Measurements from ENCODE around the gene CTNNA2. TPM values are rescaled to one million over a fixed set of nuclear protein-coding genes. Genes with fewer than 3 reads are reported as not detected.

The CTNNA2 gene
- total RNA-seq, 6 donors from 2014 or later, result not detected

DNA sequence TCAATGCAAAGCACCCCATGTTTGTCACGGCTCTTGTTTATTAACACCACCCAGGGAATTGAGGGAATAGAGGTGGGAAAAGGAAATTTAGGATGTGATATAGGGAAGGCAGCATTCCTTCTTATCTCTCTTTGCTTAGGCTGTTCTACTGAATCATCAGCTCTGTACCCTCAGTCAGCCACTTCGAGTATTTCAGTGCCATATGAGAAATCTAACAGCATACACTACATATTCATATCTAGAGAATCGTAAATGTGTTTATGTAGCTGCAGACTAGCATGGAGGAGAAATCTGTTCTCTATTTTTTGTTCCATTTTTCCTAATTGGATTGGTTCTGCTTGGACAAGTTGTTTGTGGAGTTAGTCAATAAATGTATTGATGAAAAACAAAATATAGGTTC is 187.8 kb downstream of the CTNNA2 start:
- no peak for ATAC-seq (ENCODE audit: low FRiP score in 2 of 2)
- no peak overlapping the region for H3K27ac ChIP-seq
- no peaks in the 10 kb centered on the region for H3K4me1 ChIP-seq
- H3K27me3 ChIP-seq, result no peaks in the 10 kb centered on the region
- TF ChIP-seq POLR2A (IDR thresholded peaks at IDR 0.05) (no peak), POLR2AphosphoS5 (IDR thresholded peaks at IDR 0.05) (no peak), EP300 (IDR thresholded peaks at IDR 0.05) (no peak)
- TF ChIP-seq, protein P1, sequence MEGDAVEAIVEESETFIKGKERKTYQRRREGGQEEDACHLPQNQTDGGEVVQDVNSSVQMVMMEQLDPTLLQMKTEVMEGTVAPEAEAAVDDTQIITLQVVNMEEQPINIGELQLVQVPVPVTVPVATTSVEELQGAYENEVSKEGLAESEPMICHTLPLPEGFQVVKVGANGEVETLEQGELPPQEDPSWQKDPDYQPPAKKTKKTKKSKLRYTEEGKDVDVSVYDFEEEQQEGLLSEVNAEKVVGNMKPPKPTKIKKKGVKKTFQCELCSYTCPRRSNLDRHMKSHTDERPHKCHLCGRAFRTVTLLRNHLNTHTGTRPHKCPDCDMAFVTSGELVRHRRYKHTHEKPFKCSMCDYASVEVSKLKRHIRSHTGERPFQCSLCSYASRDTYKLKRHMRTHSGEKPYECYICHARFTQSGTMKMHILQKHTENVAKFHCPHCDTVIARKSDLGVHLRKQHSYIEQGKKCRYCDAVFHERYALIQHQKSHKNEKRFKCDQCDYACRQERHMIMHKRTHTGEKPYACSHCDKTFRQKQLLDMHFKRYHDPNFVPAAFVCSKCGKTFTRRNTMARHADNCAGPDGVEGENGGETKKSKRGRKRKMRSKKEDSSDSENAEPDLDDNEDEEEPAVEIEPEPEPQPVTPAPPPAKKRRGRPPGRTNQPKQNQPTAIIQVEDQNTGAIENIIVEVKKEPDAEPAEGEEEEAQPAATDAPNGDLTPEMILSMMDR (IDR thresholded peaks at IDR 0.05), result no peak
- no peak overlapping the region for H3K4me3 ChIP-seq
- H3K9me3 ChIP-seq, result no peaks in the 10 kb centered on the region
- DNase-seq, result no peak
- 62 to 67% methylated on average over 3 of the region's 3 CpGs for whole genome bisulfite sequencing, 2 donors
- H3K36me3 ChIP-seq, result no peaks in the 10 kb centered on the region

GRCh38 chr2:79702905-79703304 is 190.1 kb downstream of the CTNNA2 start:
- TF ChIP-seq, protein P1 (IDR thresholded peaks at IDR 0.05), result no peak
- TF ChIP-seq POLR2A (IDR thresholded peaks at IDR 0.05) (no peak), POLR2AphosphoS5 (IDR thresholded peaks at IDR 0.05) (no peak), EP300 (IDR thresholded peaks at IDR 0.05) (no peak)
- Histone ChIP-seq H3K4me3 (no peak overlapping the region), H3K27ac (no peak overlapping the region), H3K36me3 (no peaks in the 10 kb centered on the region), H3K9me3 (no peaks in the 10 kb centered on the region), H3K4me1 (no peaks in the 10 kb centered on the region), H3K27me3 (no peaks in the 10 kb centered on the region)
- DNase-seq (no peak), ATAC-seq (ENCODE audit: low FRiP score in 2 of 2) (peak in 1 of 2 donors; percentile 57)
- WGBS, 2 donors, result 23 to 67% methylated on average over 1 of the region's 1 CpG

DNA sequence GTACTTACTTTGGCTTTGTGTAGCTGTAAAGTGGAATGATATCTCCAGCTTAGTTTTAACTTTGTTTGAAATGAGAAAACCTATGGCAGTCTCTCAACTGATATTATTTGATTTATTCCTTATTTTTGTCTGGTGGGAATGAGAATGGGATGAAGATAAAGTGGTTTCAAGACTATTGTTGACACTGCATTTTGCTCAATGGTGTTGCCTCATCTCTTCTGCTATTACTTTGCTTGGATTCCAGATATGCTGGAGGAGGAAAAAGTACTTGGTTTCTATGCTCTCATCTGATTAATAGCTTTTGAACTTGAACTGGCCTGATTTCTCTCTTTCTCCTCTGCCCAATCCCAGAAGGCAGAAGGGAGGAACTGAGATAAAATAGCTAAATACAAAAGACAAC is 198.2 kb downstream of the CTNNA2 start:
- ATAC-seq (ENCODE audit: low FRiP score in 2 of 2), result peak in 1 of 2 donors; percentile 78
- H3K36me3 ChIP-seq, result no peaks in the 10 kb centered on the region
- H3K27me3 ChIP-seq, result no peaks in the 10 kb centered on the region
- H3K4me1 ChIP-seq, result no peaks in the 10 kb centered on the region
- H3K9me3 ChIP-seq, result no peaks in the 10 kb centered on the region
- no peak overlapping the region for H3K4me3 ChIP-seq
- DNase-seq, result no peak
- no peak overlapping the region for H3K27ac ChIP-seq
- no peak for TF ChIP-seq EP300 (IDR thresholded peaks at IDR 0.05)
- TF ChIP-seq, protein P1 (IDR thresholded peaks at IDR 0.05), result no peak
- no peak for TF ChIP-seq POLR2AphosphoS5 (IDR thresholded peaks at IDR 0.05)
- TF ChIP-seq POLR2A (IDR thresholded peaks at IDR 0.05), result no peak

- H3K27me3 ChIP-seq, result no peaks in the 10 kb centered on the region
- H3K36me3 ChIP-seq, result no peaks in the 10 kb centered on the region
- no peak for ATAC-seq (ENCODE audit: low FRiP score in 2 of 2)
- no peaks in the 10 kb centered on the region for H3K9me3 ChIP-seq
- no peak overlapping the region for H3K27ac ChIP-seq
- H3K4me1 ChIP-seq, result no peaks in the 10 kb centered on the region
- no peak overlapping the region for H3K4me3 ChIP-seq
- no peak for DNase-seq
- TF ChIP-seq POLR2A (IDR thresholded peaks at IDR 0.05) (no peak), EP300 (IDR thresholded peaks at IDR 0.05) (no peak), POLR2AphosphoS5 (IDR thresholded peaks at IDR 0.05) (no peak)
- TF ChIP-seq, protein P1 (IDR thresholded peaks at IDR 0.05), result no peak
- WGBS, 2 donors, result 71 to 72% methylated on average over 4 of the region's 4 CpGs
These were observed 200.4 kb downstream of the CTNNA2 start for GRCh38 chr2:79713131-79713785.

DNA sequence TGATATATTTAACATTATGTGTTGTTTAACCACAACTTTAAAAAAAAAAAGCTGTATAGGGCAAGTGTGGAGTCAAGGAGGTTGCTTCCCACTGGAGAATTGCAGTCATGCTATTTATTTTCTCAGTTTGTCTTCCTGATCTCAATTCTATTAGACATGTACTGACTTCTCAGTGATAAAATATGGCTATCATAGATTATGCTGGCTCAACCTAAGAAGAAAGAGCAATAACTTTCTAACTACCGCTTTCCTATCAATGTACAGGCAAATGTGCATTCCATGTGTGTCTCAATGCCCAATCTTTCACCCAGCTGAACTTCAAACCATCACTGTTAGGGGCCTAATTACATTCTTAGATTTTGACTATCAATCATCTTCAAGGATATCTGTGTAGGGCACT is 201.4 kb downstream of the CTNNA2 start:
- Histone ChIP-seq H3K36me3 (no peaks in the 10 kb centered on the region), H3K4me1 (no peaks in the 10 kb centered on the region), H3K4me3 (no peak overlapping the region), H3K27me3 (no peaks in the 10 kb centered on the region), H3K9me3 (no peaks in the 10 kb centered on the region), H3K27ac (no peak overlapping the region)
- no peak for TF ChIP-seq POLR2AphosphoS5 (IDR thresholded peaks at IDR 0.05)
- TF ChIP-seq, protein P1 (IDR thresholded peaks at IDR 0.05), result no peak
- TF ChIP-seq EP300 (IDR thresholded peaks at IDR 0.05), result no peak
- TF ChIP-seq POLR2A (IDR thresholded peaks at IDR 0.05), result no peak
- no peak for ATAC-seq (ENCODE audit: low FRiP score in 2 of 2)
- DNase-seq, result no peak
- 88 to 89% methylated on average over 1 of the region's 1 CpG for WGBS, 2 donors
